Rectal smooth muscle tissue (tissue), 1 donor: ENCODE results near the gene DYNC2H1.

Source experiments
- H3K27ac ChIP-seq: one replicate; pipeline ENCODE4 v1.7.0; 2013; ENCODE audit warnings: low read depth, low read length, inconsistent platforms
- H3K27me3 ChIP-seq: one replicate; pipeline ENCODE4 v1.7.0; 2013; ENCODE audit warnings: low read length; ENCODE audit not compliant: control insufficient read depth, insufficient read depth
- H3K36me3 ChIP-seq: one replicate; pipeline ENCODE4 v1.7.0; 2013; ENCODE audit warnings: low read length; ENCODE audit not compliant: control insufficient read depth, insufficient read depth
- H3K4me1 ChIP-seq: one replicate; pipeline ENCODE4 v1.7.0; 2013; ENCODE audit warnings: low read length; ENCODE audit not compliant: control insufficient read depth, insufficient read depth
- H3K4me3 ChIP-seq: one replicate; pipeline ENCODE4 v1.7.0; 2013; ENCODE audit warnings: low read length
- H3K9ac ChIP-seq: one replicate; pipeline ENCODE4 v1.7.0; 2013; ENCODE audit warnings: low read length

Gene DYNC2H1

GRCh38 chr11:103317118-103317517 is 207.9 kb downstream of the DYNC2H1 start:
- H3K27ac ChIP-seq = no peak overlapping the region

DNA sequence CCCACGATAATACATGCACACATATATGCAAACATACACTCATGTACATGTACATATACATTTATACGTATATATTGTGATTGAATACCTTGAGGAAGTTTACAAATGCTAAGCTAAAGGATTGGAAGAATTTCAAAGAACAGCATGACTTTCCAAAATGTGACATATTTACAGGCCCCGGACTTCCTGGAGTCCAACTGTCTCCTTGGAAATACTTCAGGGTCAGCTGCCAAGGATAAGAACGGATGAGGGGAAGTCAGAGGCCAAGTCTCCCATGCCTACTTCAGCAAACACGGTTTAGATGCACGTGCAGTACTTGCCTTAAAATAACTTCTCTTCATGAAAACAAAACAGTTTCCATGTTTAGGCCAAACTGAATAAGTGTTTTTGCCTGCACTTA is 213.6 kb downstream of the DYNC2H1 start:
- Histone ChIP-seq H3K4me3 (no peak overlapping the region), H3K27me3 (no peaks in the 10 kb centered on the region), H3K36me3 (no peaks in the 10 kb centered on the region), H3K4me1 (no peaks in the 10 kb centered on the region), H3K9ac (no peak overlapping the region), H3K27ac (no peak overlapping the region)

More at GRCh38 chr11:103317118-103317517, 207.9 kb downstream of the DYNC2H1 start:
- Histone ChIP-seq H3K36me3 (no peaks in the 10 kb centered on the region), H3K4me1 (no peaks in the 10 kb centered on the region), H3K4me3 (no peak overlapping the region), H3K9ac (no peak overlapping the region), H3K27me3 (no peaks in the 10 kb centered on the region)

DNA sequence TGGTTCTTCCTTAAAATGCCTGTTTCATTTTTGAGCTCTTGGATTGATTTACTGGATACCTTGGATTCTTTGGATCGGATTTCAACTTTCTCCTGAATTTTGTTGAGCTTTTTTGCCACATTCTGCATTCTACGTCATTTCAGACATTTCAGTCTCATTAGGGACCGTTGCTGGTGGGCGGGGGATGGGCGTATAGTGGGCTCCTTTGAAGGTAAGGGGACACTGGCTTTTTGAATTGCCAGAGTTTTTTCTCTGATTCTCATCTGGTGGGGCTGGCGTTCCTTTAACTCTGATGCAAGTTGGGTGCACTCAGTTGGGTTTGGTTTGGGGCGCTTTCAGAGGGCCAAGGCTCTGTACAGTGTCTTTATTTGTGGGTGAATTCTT is 216.5 kb downstream of the DYNC2H1 start:
- H3K27ac ChIP-seq = no peak overlapping the region
- no peaks in the 10 kb centered on the region for H3K27me3 ChIP-seq
- H3K4me1 ChIP-seq = no peaks in the 10 kb centered on the region
- H3K36me3 ChIP-seq = no peaks in the 10 kb centered on the region
- no peak overlapping the region for H3K9ac ChIP-seq
- H3K4me3 ChIP-seq = no peak overlapping the region

DNA sequence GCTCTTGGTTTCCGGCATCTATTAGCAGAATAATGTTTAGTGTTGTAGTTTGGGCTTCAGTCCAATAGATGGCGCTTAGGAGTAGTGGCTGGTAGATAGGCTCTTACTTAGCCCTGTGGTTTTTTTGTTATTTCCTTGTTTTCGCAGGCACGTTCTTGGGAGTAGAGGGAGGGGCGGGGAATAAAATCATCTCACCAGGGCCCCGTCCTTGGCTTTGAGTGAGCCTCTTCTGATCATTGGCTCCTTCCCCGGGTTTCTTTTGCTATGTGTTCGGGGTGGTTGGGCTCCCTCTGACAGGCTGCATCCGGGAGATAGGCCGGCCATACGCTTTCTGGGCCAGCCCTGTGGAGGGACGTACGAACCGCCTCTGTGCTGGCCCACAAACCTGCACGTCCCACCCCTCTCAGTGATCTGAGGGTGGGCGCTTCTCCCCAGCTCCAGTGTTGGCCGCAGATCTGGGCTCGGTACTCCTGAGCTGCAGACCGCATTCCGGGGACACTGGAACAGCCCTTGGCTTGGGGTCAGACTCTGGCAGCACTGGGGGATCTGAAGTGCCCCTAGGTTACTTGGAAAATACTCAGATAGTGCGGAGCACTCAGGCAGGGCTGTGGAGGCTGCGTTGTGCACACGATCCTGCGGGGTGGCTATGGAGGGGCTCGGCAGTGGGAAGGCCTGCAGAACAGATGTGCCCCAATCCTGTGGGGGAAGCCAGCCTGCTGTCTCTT is 217.0 kb downstream of the DYNC2H1 start:
- no peak overlapping the region for H3K27ac ChIP-seq
- H3K27me3 ChIP-seq = no peaks in the 10 kb centered on the region
- H3K9ac ChIP-seq = no peak overlapping the region
- no peak overlapping the region for H3K4me3 ChIP-seq
- H3K36me3 ChIP-seq = no peaks in the 10 kb centered on the region
- H3K4me1 ChIP-seq = no peaks in the 10 kb centered on the region

- no peak overlapping the region for H3K4me3 ChIP-seq
- no peaks in the 10 kb centered on the region for H3K36me3 ChIP-seq
- no peak overlapping the region for H3K27ac ChIP-seq
- no peaks in the 10 kb centered on the region for H3K4me1 ChIP-seq
- H3K9ac ChIP-seq = no peak overlapping the region
- H3K27me3 ChIP-seq = no peaks in the 10 kb centered on the region
Observed at GRCh38 chr11:103327721-103328120, 218.5 kb downstream of the DYNC2H1 start.

DNA sequence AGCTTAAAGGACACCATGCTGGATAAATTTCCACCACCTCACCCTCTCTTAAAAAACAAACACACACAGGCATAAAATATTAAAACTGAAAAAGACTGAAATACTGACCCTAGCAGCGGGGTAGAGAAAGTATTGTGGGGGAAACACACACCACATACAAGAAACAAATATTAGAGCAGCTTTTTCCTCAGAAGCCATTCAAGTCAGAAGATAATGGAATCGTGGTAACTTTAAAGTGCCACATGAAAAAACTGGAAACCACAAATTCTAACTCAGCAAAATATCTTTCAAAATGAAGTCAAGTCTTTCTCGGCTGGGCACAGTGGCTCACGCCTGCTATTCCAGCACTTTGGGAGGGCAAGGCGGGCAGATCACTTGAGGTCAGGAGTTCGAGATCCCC is 223.2 kb downstream of the DYNC2H1 start:
- Histone ChIP-seq H3K27me3 (no peaks in the 10 kb centered on the region), H3K4me3 (no peak overlapping the region), H3K36me3 (no peaks in the 10 kb centered on the region), H3K9ac (no peak overlapping the region), H3K27ac (no peak overlapping the region), H3K4me1 (no peaks in the 10 kb centered on the region)

- Histone ChIP-seq H3K27ac (no peak overlapping the region), H3K36me3 (no peaks in the 10 kb centered on the region), H3K4me3 (no peak overlapping the region), H3K9ac (no peak overlapping the region), H3K27me3 (no peaks in the 10 kb centered on the region), H3K4me1 (no peaks in the 10 kb centered on the region)
Observed at GRCh38 chr11:103338621-103339484, 229.6 kb downstream of the DYNC2H1 start.

DNA sequence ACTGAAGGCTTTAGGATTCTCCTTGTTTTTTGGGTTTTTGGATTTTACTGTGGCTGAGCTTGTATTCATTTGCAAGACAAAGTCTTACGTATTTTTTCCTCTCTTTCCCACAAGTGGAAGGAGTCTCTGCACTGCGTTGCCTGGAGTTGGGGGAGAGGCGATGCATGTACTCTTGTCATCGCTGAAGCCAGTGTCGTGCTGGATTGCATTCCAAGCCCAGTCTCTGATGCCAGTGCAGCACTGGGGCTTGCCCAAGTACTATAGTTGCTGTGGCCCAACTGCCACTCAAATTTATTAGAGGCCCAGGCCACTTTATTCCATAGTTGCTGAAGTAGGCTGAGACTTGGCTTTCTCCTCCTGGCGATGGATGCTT is 230.2 kb downstream of the DYNC2H1 start:
- Histone ChIP-seq H3K9ac (no peak overlapping the region), H3K36me3 (no peaks in the 10 kb centered on the region), H3K4me1 (no peaks in the 10 kb centered on the region), H3K27me3 (no peaks in the 10 kb centered on the region), H3K27ac (no peak overlapping the region), H3K4me3 (no peak overlapping the region)

- H3K4me3 ChIP-seq = no peak overlapping the region
Observed at GRCh38 chr11:103340956-103341355, 231.7 kb downstream of the DYNC2H1 start.

DNA sequence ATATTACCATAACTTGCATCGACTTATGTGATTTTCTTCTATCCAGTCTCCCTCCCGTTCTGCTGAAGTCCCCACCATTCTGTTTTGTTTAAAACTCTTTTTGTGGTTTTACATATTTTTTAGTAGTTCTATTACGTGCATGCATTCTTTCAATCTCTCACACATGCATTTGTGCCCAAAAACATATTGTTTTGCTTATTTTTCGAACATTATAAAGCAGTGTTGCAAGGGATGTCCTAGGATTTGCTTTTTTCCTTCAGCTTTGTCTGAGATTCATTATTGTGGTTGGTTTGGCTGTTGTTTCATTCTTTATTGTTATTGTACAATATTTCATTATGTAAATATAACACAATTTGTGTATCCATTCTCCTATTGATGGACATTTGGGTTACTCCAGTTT is 235.7 kb downstream of the DYNC2H1 start:
- Histone ChIP-seq H3K36me3 (no peaks in the 10 kb centered on the region), H3K27me3 (no peaks in the 10 kb centered on the region), H3K4me1 (no peaks in the 10 kb centered on the region), H3K4me3 (no peak overlapping the region), H3K9ac (no peak overlapping the region), H3K27ac (no peak overlapping the region)

More at GRCh38 chr11:103340956-103341355, 231.7 kb downstream of the DYNC2H1 start:
- H3K4me1 ChIP-seq = no peaks in the 10 kb centered on the region
- H3K27ac ChIP-seq = no peak overlapping the region
- H3K27me3 ChIP-seq = no peaks in the 10 kb centered on the region
- H3K36me3 ChIP-seq = no peaks in the 10 kb centered on the region
- H3K9ac ChIP-seq = no peak overlapping the region

- Histone ChIP-seq H3K36me3 (no peaks in the 10 kb centered on the region), H3K4me3 (no peak overlapping the region), H3K27ac (no peak overlapping the region), H3K4me1 (no peaks in the 10 kb centered on the region), H3K27me3 (no peaks in the 10 kb centered on the region), H3K9ac (no peak overlapping the region)
Observed at GRCh38 chr11:103349595-103349994, 240.4 kb downstream of the DYNC2H1 start.

- H3K27ac ChIP-seq = no peak overlapping the region
- no peaks in the 10 kb centered on the region for H3K4me1 ChIP-seq
- H3K4me3 ChIP-seq = no peak overlapping the region
- no peaks in the 10 kb centered on the region for H3K27me3 ChIP-seq
- H3K36me3 ChIP-seq = no peaks in the 10 kb centered on the region
- no peak overlapping the region for H3K9ac ChIP-seq
Observed at GRCh38 chr11:103354656-103355055, 245.4 kb downstream of the DYNC2H1 start.

DNA sequence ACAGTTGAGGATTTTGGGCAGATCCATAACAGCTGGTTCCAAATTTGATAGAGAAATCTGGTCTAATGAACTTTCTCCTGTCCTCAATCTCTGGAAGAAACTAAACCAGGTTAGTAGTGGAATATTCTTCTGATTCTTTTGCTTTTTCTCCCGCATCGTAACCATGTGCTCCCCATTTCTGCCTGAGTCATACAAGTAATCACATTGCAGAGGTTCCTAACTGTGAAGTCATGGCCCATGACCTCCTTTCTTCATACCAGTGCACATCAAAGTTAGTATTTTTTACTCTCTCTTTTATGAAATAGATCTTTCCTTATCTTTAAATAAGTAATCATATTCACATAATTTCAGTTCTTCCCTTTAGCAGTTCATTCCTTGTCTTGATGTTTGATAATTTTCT is 249.0 kb downstream of the DYNC2H1 start:
- Histone ChIP-seq H3K27me3 (no peaks in the 10 kb centered on the region), H3K27ac (no peak overlapping the region), H3K4me3 (no peak overlapping the region), H3K36me3 (no peaks in the 10 kb centered on the region), H3K4me1 (no peaks in the 10 kb centered on the region), H3K9ac (no peak overlapping the region)
